Fibroblast of upper back skin (primary cell): ENCODE measurements around the gene PLXNB1.

ENCODE experiments used
- DNase-seq: peaks from one replicate; pipeline ENCODE4 v3.0.0-alpha.2; 2013

PLXNB1 gene

GRCh38 chr3:48364840-48365239, 65.0 kb downstream of the PLXNB1 start:
- DNase-seq = no peak

DNA sequence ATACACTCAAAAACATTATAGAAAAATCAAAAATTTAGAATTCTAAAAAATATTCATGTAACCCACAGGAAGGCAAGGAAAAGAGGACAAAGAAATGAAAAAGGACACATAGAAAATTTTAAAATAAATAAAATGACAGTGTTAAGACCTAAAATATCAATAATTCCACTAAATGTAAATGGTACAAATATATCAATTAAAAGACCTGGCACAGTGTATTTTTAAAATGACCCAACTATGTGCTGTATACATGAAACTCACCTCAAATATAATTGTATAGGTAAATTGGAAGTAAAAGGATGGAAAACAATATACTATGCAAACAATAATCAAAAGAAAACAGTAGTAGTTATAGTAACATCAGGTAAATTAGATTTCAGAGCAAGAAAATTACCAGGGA, 68.0 kb downstream of the PLXNB1 start:
- DNase-seq = no peak

DNA sequence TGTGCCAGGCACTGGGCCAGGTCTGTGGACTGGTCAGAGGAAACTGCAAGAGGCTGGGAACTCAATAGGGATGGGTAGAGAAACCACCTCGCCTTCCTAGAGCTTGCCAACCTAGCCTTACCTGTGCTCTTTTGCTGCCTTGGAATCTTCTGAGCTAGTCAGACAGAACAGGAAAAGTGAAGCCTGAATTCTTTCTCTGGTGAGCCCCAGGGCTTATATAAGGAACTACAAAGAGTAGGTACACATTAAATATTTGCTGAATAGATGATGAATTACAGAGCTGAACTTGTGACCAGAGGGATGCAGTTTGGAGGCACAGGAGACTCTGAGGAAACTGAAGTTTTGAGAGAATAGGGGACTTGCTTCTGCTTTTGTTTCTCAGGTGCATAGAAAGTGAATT, 73.5 kb downstream of the PLXNB1 start:
- DNase-seq = no peak

DNA sequence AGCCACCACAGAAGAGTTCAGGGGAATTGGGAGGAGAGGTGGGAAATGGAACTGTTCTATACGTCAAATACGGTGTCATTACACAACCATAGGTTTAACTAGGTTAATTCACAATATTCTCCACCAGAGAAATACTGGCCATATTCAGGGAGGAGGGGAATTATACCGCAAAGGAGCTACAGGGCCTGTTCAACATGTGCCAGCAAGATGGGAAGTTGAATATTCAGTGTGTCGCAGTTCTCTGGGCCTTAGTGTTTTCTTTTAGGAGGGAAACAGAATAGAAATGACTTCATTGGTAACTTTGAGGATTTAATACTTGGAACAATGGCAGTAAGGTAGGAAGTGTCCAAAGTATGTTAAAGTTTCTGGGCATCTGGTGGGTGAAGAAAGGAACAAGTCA, 75.9 kb downstream of the PLXNB1 start:
- DNase-seq = no peak
